ENCODE results near the gene LIMCH1. TPM values are rescaled to one million over a fixed set of nuclear protein-coding genes. Genes with fewer than 3 reads are reported as not detected.

Gene LIMCH1
- total RNA-seq, 1 experiment from 2014 or later, result 3.3 TPM

GRCh38 chr4:41554905-41555304 is 16.9 kb downstream of the LIMCH1 start:
- Mint-ChIP-seq H3K4me3 (no peak overlapping the region), H3K36me3 (ENCODE audit: insufficient read depth in 1 of 3, low read depth in 3 of 3) (no peaks in the 10 kb centered on the region), H3K4me1 (peaks cover 1 to 3% of the 10 kb centered on the region in 2 experiments), H3K27ac (no peak overlapping the region), H3K27me3 (ENCODE audit: low read depth) (peaks cover 7% of the 10 kb centered on the region; the same call in 1 of the 2 replicates), H3K9me3 (no peaks in the 10 kb centered on the region)
- H3K56ac ChIP-seq (ENCODE audit: insufficient read length, low read depth, low read length), result no peak overlapping the region
- no peak overlapping the region for H2AFZ ChIP-seq (ENCODE audit: low read length)
- no peak overlapping the region for H2AK5ac ChIP-seq (ENCODE audit: insufficient read length, low read length)
- no peak overlapping the region for H3K23ac ChIP-seq (ENCODE audit: insufficient read length, low read depth, low read length)
- no peak overlapping the region for H3K9ac ChIP-seq (ENCODE audit: extremely low read depth, insufficient read length, low read length)
- H4K8ac ChIP-seq (replicated peaks; ENCODE audit: insufficient read length, low read depth, low read length), result no peak overlapping the region
- no peak overlapping the region for H3K14ac ChIP-seq (ENCODE audit: insufficient read depth, low read length)
- H4K20me1 ChIP-seq (ENCODE audit: control insufficient read depth, insufficient read depth, insufficient read length), result no peaks in the 10 kb centered on the region
- H3K27ac ChIP-seq (ENCODE audit: insufficient read length, low read depth, low read length), result no peak overlapping the region
- no peaks in the 10 kb centered on the region for H3K27me3 ChIP-seq (ENCODE audit: insufficient read depth, low read length)
- no peaks in the 10 kb centered on the region for H3K79me2 ChIP-seq (ENCODE audit: insufficient read depth, low read length)
- no peak overlapping the region for H3K18ac ChIP-seq (ENCODE audit: insufficient read length, low read depth, low read length)
- H4K5ac ChIP-seq (ENCODE audit: insufficient read length, low read depth, low read length), result no peak overlapping the region
- H4K91ac ChIP-seq (ENCODE audit: insufficient read length, low read depth, low read length), result no peak overlapping the region
- no peak for DNase-seq
- no peaks in the 10 kb centered on the region for H3K9me3 ChIP-seq (ENCODE audit: control insufficient read depth, low read depth, low read length)
- H2BK5ac ChIP-seq (ENCODE audit: insufficient read length, low read length), result no peak overlapping the region
- no peak overlapping the region for H2BK15ac ChIP-seq (ENCODE audit: low read depth, low read length)
- no peak for TF ChIP-seq CTCF (conservative IDR thresholded peaks at IDR 0.05)
- no peaks in the 10 kb centered on the region; the same call in 1 of the 2 replicates for H3K4me1 ChIP-seq (ENCODE audit: insufficient read depth, low read length)
- H3K23me2 ChIP-seq (ENCODE audit: insufficient read length, low read depth, low read length, poor library complexity, severe bottlenecking), result no peaks in the 10 kb centered on the region
- no peaks in the 10 kb centered on the region for H3K79me1 ChIP-seq (ENCODE audit: insufficient read depth, low read depth, low read length, poor library complexity, severe bottlenecking)
- no peak overlapping the region for H3K4ac ChIP-seq (ENCODE audit: low read depth, low read length)
- no peak overlapping the region for H3K4me2 ChIP-seq (ENCODE audit: insufficient read depth, insufficient read length, low read length)
- no peak overlapping the region for H2BK120ac ChIP-seq (ENCODE audit: low read depth, low read length, poor library complexity, severe bottlenecking)
- WGBS (ENCODE audit: extremely low coverage, insufficient read length, low lambda C conversion rate), result no CpG with 5 or more reads among the region's 4 CpGs
- H3T11ph ChIP-seq (ENCODE audit: low read length), result no peak overlapping the region
- no peak overlapping the region for H2BK12ac ChIP-seq (ENCODE audit: insufficient read length, low read depth, low read length)
- H2BK20ac ChIP-seq (ENCODE audit: low read depth, low read length, poor library complexity, severe bottlenecking), result no peak overlapping the region
